NCI-H2227 treated with DMSO at 0.1 percent for 48 hours (cell line): ENCODE measurements around the gene FSTL4.

Experiments
- DNase-seq: peaks from one replicate; lab custom pipeline; 2025; lab: John Stamatoyannopoulos, UW

The FSTL4 gene

GRCh38 chr5:133292300-133292699, 320.0 kb downstream of the FSTL4 start:
- DNase-seq = no peak

- no peak for DNase-seq
Observed at GRCh38 chr5:133291524-133291923, 320.8 kb downstream of the FSTL4 start.

GRCh38 chr5:133290669-133291240, 321.6 kb downstream of the FSTL4 start:
- no peak for DNase-seq

GRCh38 chr5:133289686-133290367, 322.5 kb downstream of the FSTL4 start:
- DNase-seq = no peak

GRCh38 chr5:133287500-133287899, 324.8 kb downstream of the FSTL4 start:
- no peak for DNase-seq

GRCh38 chr5:133286483-133286882, 325.9 kb downstream of the FSTL4 start:
- no peak for DNase-seq

- DNase-seq = no peak
Observed at GRCh38 chr5:133285583-133286021, 326.7 kb downstream of the FSTL4 start.

- DNase-seq = no peak
Observed at GRCh38 chr5:133284306-133284705, 328.0 kb downstream of the FSTL4 start.

- DNase-seq = no peak
Observed at GRCh38 chr5:133278317-133278716, 334.0 kb downstream of the FSTL4 start.

GRCh38 chr5:133277744-133278143, 334.6 kb downstream of the FSTL4 start:
- DNase-seq = no peak

GRCh38 chr5:133276171-133276570, 336.2 kb downstream of the FSTL4 start:
- DNase-seq = no peak

GRCh38 chr5:133275631-133276030, 336.7 kb downstream of the FSTL4 start:
- DNase-seq = no peak

GRCh38 chr5:133274597-133274935, 337.8 kb downstream of the FSTL4 start:
- no peak for DNase-seq

GRCh38 chr5:133273661-133274596, 338.4 kb downstream of the FSTL4 start:
- no peak for DNase-seq

- DNase-seq = no peak
Observed at GRCh38 chr5:133272345-133272744, 340.0 kb downstream of the FSTL4 start.

- DNase-seq = no peak
Observed at GRCh38 chr5:133271606-133272005, 340.7 kb downstream of the FSTL4 start.

GRCh38 chr5:133269691-133270090, 342.6 kb downstream of the FSTL4 start:
- no peak for DNase-seq

GRCh38 chr5:133267601-133268000, 344.7 kb downstream of the FSTL4 start:
- DNase-seq = no peak

GRCh38 chr5:133266966-133267365, 345.4 kb downstream of the FSTL4 start:
- no peak for DNase-seq

- DNase-seq = no peak
Observed at GRCh38 chr5:133266527-133266878, 345.8 kb downstream of the FSTL4 start.

GRCh38 chr5:133265720-133266526, 346.4 kb downstream of the FSTL4 start:
- no peak for DNase-seq

GRCh38 chr5:133265257-133265656, 347.1 kb downstream of the FSTL4 start:
- DNase-seq = no peak
